ENCODE measurements around the gene CTSF.

CTSF gene

GRCh38 chr11:66529655-66530054 is 38.8 kb downstream of the CTSF start:
- no peak for DNase-seq

- no peak for DNase-seq
These were observed 39.3 kb downstream of the CTSF start for GRCh38 chr11:66529069-66529468.

GRCh38 chr11:66524304-66525040 is 43.9 kb downstream of the CTSF start:
- no peak for DNase-seq

- no peak for DNase-seq
These were observed 44.8 kb downstream of the CTSF start for GRCh38 chr11:66523611-66524010.

All from AML-193 (cell line).